HepG2 (cell line): ENCODE data around the gene ISCU. TPM values are rescaled to one million over a fixed set of nuclear protein-coding genes. Genes with fewer than 3 reads are reported as not detected.

Experiments used
- CC2D1A ChIP-seq: sonication (generic); formaldehyde crosslinking; IDR thresholded peaks from 2 replicates; pipeline ENCODE4 v1.8.1; 2023; ENCODE audit warnings: mild to moderate bottlenecking, missing genetic modification reagents
- DNMT1 ChIP-seq: sonication (generic); formaldehyde crosslinking; IDR thresholded peaks from 2 replicates; pipeline ENCODE4 v1.5.1; 2020; ENCODE audit warnings: mild to moderate bottlenecking, missing genetic modification reagents
- FOXP1 ChIP-seq, 2 experiments: fragments of 450-650 bp in 1 of 2; IDR thresholded peaks; 2 replicates each; pipeline ENCODE4 v1.6.1; 2017 to 2018; ENCODE audit warnings: antibody characterized with exemption in 1 of 2
- HDAC6 ChIP-seq: fragments of 200-600 bp; sonication (generic); IDR thresholded peaks from 2 replicates; pipeline ENCODE4 v1.7.0; 2017; ENCODE audit warnings: mild to moderate bottlenecking, antibody characterized with exemption, low read length, low read depth
- KLF9 ChIP-seq: IDR thresholded peaks from 2 replicates; pipeline ENCODE4 v1.6.1; 2016; ENCODE audit warnings: low read depth
- KMT2A ChIP-seq: sonication (generic); formaldehyde crosslinking; IDR thresholded peaks from 2 replicates; pipeline ENCODE4 v1.4.0; 2020; ENCODE audit warnings: missing genetic modification reagents
- MIXL1 ChIP-seq: IDR thresholded peaks from 2 replicates; pipeline ENCODE4 v1.6.1; 2016
- POLR2AphosphoS2 ChIP-seq: IDR thresholded peaks from 2 replicates; pipeline ENCODE4 v1.6.1; 2011; ENCODE audit warnings: low read depth, low read length, improper control_type of control experiment
- POLR2G ChIP-seq: fragments of 200-400 bp; formaldehyde crosslinking; IDR thresholded peaks from 2 replicates; pipeline ENCODE4 v1.6.1; 2018; ENCODE audit warnings: mild to moderate bottlenecking, low read depth, low read length, moderate library complexity
- RBAK ChIP-seq: sonication (generic); formaldehyde crosslinking; IDR thresholded peaks from 2 replicates; pipeline ENCODE4 v1.5.1; 2020; ENCODE audit warnings: mild to moderate bottlenecking, missing genetic modification reagents
- RFX1 ChIP-seq: fragments of 450-650 bp; IDR thresholded peaks from 2 replicates; pipeline ENCODE4 v1.6.1; 2017
- SYNCRIP ChIP-seq: fragments of 200-400 bp; formaldehyde crosslinking; IDR thresholded peaks from 2 replicates; pipeline ENCODE4 v1.6.1; 2018; ENCODE audit warnings: mild to moderate bottlenecking, low read depth, low read length; ENCODE audit not compliant: insufficient read depth
- ZFAT ChIP-seq: sonication (generic); formaldehyde crosslinking; conservative IDR thresholded peaks from 2 replicates; pipeline ENCODE4 v1.8.1; 2023; ENCODE audit warnings: missing genetic modification reagents, inconsistent platforms
- ZMYM2 ChIP-seq: sonication (generic); formaldehyde crosslinking; IDR thresholded peaks from 2 replicates; pipeline ENCODE4 v1.8.0; 2022; ENCODE audit warnings: mild to moderate bottlenecking, missing genetic modification reagents
- ZNF292 ChIP-seq: sonication (generic); formaldehyde crosslinking; IDR thresholded peaks from 2 replicates; pipeline ENCODE4 v1.8.1; 2022; ENCODE audit warnings: mild to moderate bottlenecking, low read depth, missing genetic modification reagents, borderline replicate concordance
- ZNF543 ChIP-seq: sonication (generic); formaldehyde crosslinking; IDR thresholded peaks from 2 replicates; pipeline ENCODE4 v1.4.0; 2020; ENCODE audit warnings: mild to moderate bottlenecking, missing genetic modification reagents
- ZNF782 ChIP-seq: sonication (generic); formaldehyde crosslinking; IDR thresholded peaks from 2 replicates; pipeline ENCODE4 v1.4.0; 2020; ENCODE audit warnings: missing genetic modification reagents, mild to moderate bottlenecking, borderline replicate concordance
- polyA plus RNA-seq, 8 experiments: library from polyadenylated mRNA; depleted of rRNA in 3 of 8; stranded (reverse) in 7 of 8; unstranded in 1 of 8; fragments of >200 nt; fragmentation: Illumina TruSeq in 4 of 8; extraction: Trizol in 4 of 8; gene quantifications; 2 replicates each; pipeline versions ENCODE4 v1.2.1 to v1.2.3, GENCODE V29; 2011 to 2016; ENCODE audit warnings: low read depth in 4 of 8, missing spikeins in 1 of 8, mixed read lengths in 1 of 8; ENCODE audit not compliant: insufficient read depth in 1 of 8
- total RNA-seq, 5 experiments: library from RNA; depleted of rRNA; stranded (reverse); fragments of >200 nt; fragmentation: Illumina TruSeq; extraction: Trizol; gene quantifications; 2 replicates each; pipeline ENCODE4 v1.2.3, GENCODE V29; 2016; ENCODE audit warnings: low read depth in 1 of 5
- TF ChIP-seq, protein P1 (sequence below): sonication (generic); formaldehyde crosslinking; IDR thresholded peaks from 2 replicates; pipeline ENCODE4 v1.4.0; 2020; ENCODE audit warnings: mild to moderate bottlenecking, missing genetic modification reagents
- TF ChIP-seq, protein P2 (sequence below): sonication (generic); formaldehyde crosslinking; IDR thresholded peaks from 2 replicates; pipeline ENCODE4 v1.4.0; 2020; ENCODE audit warnings: missing genetic modification reagents
- TF ChIP-seq, protein P3 (sequence below): sonication (generic); formaldehyde crosslinking; IDR thresholded peaks from 2 replicates; pipeline ENCODE4 v1.5.0; 2020; ENCODE audit warnings: mild to moderate bottlenecking, missing genetic modification reagents, borderline replicate concordance

The ISCU gene
- total and polyA plus RNA-seq, 2 of the 13 experiments (the other 11 are each of a cell fraction or from before 2014, with no cell fraction given): 94.4 to 107 TPM

DNA sequence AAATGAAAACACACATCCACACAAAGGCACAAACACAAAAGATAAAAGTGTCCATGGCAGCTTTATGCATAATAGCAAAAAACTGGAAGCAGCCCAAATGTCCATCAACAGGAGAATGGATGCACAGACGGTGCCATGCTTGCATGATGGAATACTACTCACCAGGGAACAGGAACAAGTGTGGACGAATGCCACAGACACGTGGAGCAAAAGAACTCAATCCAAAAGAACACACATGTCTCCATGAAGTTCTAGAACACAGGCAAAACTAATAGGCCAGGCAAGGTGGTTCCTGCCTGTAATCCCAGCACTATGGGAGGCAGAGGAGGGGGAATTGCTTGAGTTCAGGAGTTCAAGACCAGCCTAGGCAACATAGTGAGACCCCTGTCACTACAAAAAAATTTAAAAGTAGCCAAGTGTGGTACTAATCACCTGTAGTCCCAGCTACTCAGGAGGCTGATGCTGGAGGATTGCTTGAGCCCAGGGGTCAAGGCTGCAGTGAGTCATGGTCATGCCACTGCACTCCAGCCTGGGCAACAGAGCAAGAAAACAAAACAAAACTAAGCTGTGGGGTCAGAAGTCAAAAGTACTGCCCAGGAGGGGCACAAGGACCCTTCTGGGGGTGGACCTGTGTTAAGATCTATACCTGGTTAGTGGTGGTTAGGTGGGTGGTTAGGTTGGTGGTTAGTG, 42.7 kb downstream of the ISCU start (continued):
- TF ChIP-seq ZMYM2 (no peak), KLF9 (no peak), ZFAT (CRISPR knock-in tag) (no peak), POLR2G (no peak), DNMT1 (CRISPR knock-in tag) (no peak), KMT2A (CRISPR knock-in tag) (no peak), RFX1 (peak; percentile 49; the same call in 1 of the 2 replicates), CC2D1A (CRISPR knock-in tag) (no peak), SYNCRIP (no peak), POLR2AphosphoS2 (no peak), RBAK (CRISPR knock-in tag) (no peak), ZNF782 (CRISPR knock-in tag) (no peak), ZNF292 (CRISPR knock-in tag) (no peak), ZNF543 (CRISPR knock-in tag) (no peak), MIXL1 (CRISPR knock-in tag) (no peak), FOXP1 (IDR thresholded peaks at IDR 0.05) (no peak), FOXP1 (CRISPR knock-in tag; IDR thresholded peaks at IDR 0.05) (peak; percentile 25; the same call in 1 of the 2 replicates), HDAC6 (no peak)
- TF ChIP-seq, protein P1, sequence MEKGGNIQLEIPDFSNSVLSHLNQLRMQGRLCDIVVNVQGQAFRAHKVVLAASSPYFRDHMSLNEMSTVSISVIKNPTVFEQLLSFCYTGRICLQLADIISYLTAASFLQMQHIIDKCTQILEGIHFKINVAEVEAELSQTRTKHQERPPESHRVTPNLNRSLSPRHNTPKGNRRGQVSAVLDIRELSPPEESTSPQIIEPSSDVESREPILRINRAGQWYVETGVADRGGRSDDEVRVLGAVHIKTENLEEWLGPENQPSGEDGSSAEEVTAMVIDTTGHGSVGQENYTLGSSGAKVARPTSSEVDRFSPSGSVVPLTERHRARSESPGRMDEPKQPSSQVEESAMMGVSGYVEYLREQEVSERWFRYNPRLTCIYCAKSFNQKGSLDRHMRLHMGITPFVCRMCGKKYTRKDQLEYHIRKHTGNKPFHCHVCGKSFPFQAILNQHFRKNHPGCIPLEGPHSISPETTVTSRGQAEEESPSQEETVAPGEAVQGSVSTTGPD (CRISPR knock-in tag): no peak
- TF ChIP-seq, protein P2, sequence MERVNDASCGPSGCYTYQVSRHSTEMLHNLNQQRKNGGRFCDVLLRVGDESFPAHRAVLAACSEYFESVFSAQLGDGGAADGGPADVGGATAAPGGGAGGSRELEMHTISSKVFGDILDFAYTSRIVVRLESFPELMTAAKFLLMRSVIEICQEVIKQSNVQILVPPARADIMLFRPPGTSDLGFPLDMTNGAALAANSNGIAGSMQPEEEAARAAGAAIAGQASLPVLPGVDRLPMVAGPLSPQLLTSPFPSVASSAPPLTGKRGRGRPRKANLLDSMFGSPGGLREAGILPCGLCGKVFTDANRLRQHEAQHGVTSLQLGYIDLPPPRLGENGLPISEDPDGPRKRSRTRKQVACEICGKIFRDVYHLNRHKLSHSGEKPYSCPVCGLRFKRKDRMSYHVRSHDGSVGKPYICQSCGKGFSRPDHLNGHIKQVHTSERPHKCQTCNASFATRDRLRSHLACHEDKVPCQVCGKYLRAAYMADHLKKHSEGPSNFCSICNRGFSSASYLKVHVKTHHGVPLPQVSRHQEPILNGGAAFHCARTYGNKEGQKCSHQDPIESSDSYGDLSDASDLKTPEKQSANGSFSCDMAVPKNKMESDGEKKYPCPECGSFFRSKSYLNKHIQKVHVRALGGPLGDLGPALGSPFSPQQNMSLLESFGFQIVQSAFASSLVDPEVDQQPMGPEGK (CRISPR knock-in tag): no peak
- TF ChIP-seq, protein P3, sequence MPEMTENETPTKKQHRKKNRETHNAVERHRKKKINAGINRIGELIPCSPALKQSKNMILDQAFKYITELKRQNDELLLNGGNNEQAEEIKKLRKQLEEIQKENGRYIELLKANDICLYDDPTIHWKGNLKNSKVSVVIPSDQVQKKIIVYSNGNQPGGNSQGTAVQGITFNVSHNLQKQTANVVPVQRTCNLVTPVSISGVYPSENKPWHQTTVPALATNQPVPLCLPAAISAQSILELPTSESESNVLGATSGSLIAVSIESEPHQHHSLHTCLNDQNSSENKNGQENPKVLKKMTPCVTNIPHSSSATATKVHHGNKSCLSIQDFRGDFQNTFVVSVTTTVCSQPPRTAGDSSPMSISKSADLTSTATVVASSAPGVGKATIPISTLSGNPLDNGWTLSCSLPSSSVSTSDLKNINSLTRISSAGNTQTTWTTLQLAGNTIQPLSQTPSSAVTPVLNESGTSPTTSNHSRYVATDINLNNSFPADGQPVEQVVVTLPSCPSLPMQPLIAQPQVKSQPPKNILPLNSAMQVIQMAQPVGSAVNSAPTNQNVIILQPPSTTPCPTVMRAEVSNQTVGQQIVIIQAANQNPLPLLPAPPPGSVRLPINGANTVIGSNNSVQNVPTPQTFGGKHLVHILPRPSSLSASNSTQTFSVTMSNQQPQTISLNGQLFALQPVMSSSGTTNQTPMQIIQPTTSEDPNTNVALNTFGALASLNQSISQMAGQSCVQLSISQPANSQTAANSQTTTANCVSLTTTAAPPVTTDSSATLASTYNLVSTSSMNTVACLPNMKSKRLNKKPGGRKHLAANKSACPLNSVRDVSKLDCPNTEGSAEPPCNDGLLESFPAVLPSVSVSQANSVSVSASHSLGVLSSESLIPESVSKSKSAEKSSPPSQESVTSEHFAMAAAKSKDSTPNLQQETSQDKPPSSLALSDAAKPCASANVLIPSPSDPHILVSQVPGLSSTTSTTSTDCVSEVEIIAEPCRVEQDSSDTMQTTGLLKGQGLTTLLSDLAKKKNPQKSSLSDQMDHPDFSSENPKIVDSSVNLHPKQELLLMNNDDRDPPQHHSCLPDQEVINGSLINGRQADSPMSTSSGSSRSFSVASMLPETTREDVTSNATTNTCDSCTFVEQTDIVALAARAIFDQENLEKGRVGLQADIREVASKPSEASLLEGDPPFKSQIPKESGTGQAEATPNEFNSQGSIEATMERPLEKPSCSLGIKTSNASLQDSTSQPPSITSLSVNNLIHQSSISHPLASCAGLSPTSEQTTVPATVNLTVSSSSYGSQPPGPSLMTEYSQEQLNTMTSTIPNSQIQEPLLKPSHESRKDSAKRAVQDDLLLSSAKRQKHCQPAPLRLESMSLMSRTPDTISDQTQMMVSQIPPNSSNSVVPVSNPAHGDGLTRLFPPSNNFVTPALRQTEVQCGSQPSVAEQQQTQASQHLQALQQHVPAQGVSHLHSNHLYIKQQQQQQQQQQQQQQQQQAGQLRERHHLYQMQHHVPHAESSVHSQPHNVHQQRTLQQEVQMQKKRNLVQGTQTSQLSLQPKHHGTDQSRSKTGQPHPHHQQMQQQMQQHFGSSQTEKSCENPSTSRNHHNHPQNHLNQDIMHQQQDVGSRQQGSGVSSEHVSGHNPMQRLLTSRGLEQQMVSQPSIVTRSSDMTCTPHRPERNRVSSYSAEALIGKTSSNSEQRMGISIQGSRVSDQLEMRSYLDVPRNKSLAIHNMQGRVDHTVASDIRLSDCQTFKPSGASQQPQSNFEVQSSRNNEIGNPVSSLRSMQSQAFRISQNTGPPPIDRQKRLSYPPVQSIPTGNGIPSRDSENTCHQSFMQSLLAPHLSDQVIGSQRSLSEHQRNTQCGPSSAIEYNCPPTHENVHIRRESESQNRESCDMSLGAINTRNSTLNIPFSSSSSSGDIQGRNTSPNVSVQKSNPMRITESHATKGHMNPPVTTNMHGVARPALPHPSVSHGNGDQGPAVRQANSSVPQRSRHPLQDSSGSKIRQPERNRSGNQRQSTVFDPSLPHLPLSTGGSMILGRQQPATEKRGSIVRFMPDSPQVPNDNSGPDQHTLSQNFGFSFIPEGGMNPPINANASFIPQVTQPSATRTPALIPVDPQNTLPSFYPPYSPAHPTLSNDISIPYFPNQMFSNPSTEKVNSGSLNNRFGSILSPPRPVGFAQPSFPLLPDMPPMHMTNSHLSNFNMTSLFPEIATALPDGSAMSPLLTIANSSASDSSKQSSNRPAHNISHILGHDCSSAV (CRISPR knock-in tag): no peak
